Neural progenitor cell (in vitro differentiated cells): ENCODE measurements around the gene PPIL6. TPM values are rescaled to one million over a fixed set of nuclear protein-coding genes. Genes with fewer than 3 reads are reported as not detected.

Experiments used
- DNase-seq: peaks from one replicate; pipeline ENCODE4 v3.0.0-alpha.2; 2016; ENCODE audit warnings: low spot score
- H2AFZ ChIP-seq: fragments of 200-600 bp; sonication (generic); replicated peaks from 2 replicates; pipeline ENCODE4 v1.6.1; 2016; ENCODE audit warnings: antibody characterized with exemption
- H3F3A ChIP-seq: fragments of 200-600 bp; sonication (generic); 2 replicates; pipeline ENCODE4 v1.6.1; 2016; ENCODE audit warnings: antibody characterized with exemption, low read depth
- H3K27ac ChIP-seq: fragments of 200-600 bp; sonication (generic); 2 replicates; pipeline ENCODE4 v1.5.1; 2016; ENCODE audit warnings: mild to moderate bottlenecking
- H3K27me3 ChIP-seq: fragments of 200-600 bp; sonication (generic); 2 replicates; pipeline ENCODE4 v1.6.1; 2016; ENCODE audit warnings: mild to moderate bottlenecking, moderate library complexity
- H3K36me3 ChIP-seq: fragments of 200-600 bp; sonication (generic); 2 replicates; pipeline ENCODE4 v1.5.1; 2016
- H3K4me1 ChIP-seq: fragments of 200-600 bp; sonication (generic); 2 replicates; pipeline ENCODE4 v1.6.1; 2016; ENCODE audit warnings: mixed run types
- H3K4me2 ChIP-seq: fragments of 200-600 bp; sonication (generic); 2 replicates; pipeline ENCODE4 v1.6.1; 2016
- H3K4me3 ChIP-seq: fragments of 200-600 bp; sonication (generic); 2 replicates; pipeline ENCODE4 v1.5.1; 2016
- H3K79me2 ChIP-seq: fragments of 200-600 bp; sonication (generic); 2 replicates; pipeline ENCODE4 v1.6.1; 2016; ENCODE audit warnings: low read depth
- H3K9ac ChIP-seq: fragments of 200-600 bp; sonication (generic); 2 replicates; pipeline ENCODE4 v1.6.1; 2016
- H3K9me3 ChIP-seq: fragments of 200-600 bp; sonication (generic); 2 replicates; pipeline ENCODE4 v1.5.1; 2016; ENCODE audit warnings: low read depth
- H4K20me1 ChIP-seq: fragments of 200-600 bp; sonication (generic); 2 replicates; pipeline ENCODE4 v1.6.1; 2016; ENCODE audit warnings: low read depth
- H3K27ac Mint-ChIP-seq: 3 replicates; pipeline ENCODE4 v1.8.0; 2021; ENCODE audit warnings: mixed read lengths
- H3K27me3 Mint-ChIP-seq: 2 replicates; pipeline ENCODE4 v1.8.0; 2022; ENCODE audit warnings: low read depth, mild to moderate bottlenecking, inconsistent platforms, moderate library complexity, mixed read lengths; ENCODE audit not compliant: insufficient read depth
- H3K36me3 Mint-ChIP-seq: 3 replicates; pipeline ENCODE4 v1.8.0; 2021; ENCODE audit warnings: mixed read lengths
- H3K4me1 Mint-ChIP-seq: 3 replicates; pipeline ENCODE4 v1.8.0; 2021; ENCODE audit warnings: mixed read lengths
- H3K4me3 Mint-ChIP-seq: 3 replicates; pipeline ENCODE4 v1.8.0; 2021; ENCODE audit warnings: mild to moderate bottlenecking, moderate library complexity, mixed read lengths
- H3K9me3 Mint-ChIP-seq: 3 replicates; pipeline ENCODE4 v1.8.0; 2020; ENCODE audit warnings: mixed read lengths
- CTCF ChIP-seq: fragments of 200-600 bp; sonication (generic); IDR thresholded peaks from 2 replicates; pipeline ENCODE4 v1.5.1; 2017; ENCODE audit warnings: antibody characterized with exemption, mild to moderate bottlenecking
- EZH2 ChIP-seq: fragments of 200-600 bp; sonication (generic); IDR thresholded peaks from 2 replicates; pipeline ENCODE4 v1.6.1; 2017; ENCODE audit warnings: antibody characterized with exemption, mild to moderate bottlenecking, moderate library complexity
- EZH2phosphoT487 ChIP-seq: fragments of 200-600 bp; sonication (generic); IDR thresholded peaks from 2 replicates; pipeline ENCODE4 v1.6.1; 2017; ENCODE audit warnings: antibody characterized with exemption
- total RNA-seq: library from RNA; depleted of rRNA; stranded (reverse); fragments of >200 nt; gene quantifications from 2 replicates; pipeline ENCODE4 v1.2.3, GENCODE V29; 2015; ENCODE audit warnings: low replicate concordance

The PPIL6 gene
- total RNA-seq, 1 donor from 2014 or later = 7.9 TPM

GRCh38 chr6:109374326-109374892, 66.0 kb downstream of the PPIL6 start:
- no peak overlapping the region for H2AFZ ChIP-seq
- no peak overlapping the region for H3K9ac ChIP-seq
- DNase-seq = no peak
- H3K27me3 Mint-ChIP-seq = no peaks in the 10 kb centered on the region
- no peaks in the 10 kb centered on the region for H3F3A ChIP-seq
- peaks cover 8% of the 10 kb centered on the region for H3K4me1 ChIP-seq
- H4K20me1 ChIP-seq = peaks cover 26% of the 10 kb centered on the region
- no peaks in the 10 kb centered on the region for H3K9me3 Mint-ChIP-seq
- H3K4me2 ChIP-seq = no peak overlapping the region
- TF ChIP-seq EZH2 (no peak), CTCF (no peak), EZH2phosphoT487 (no peak)
- H3K9me3 ChIP-seq = no peaks in the 10 kb centered on the region
- no peaks in the 10 kb centered on the region for H3K27me3 ChIP-seq
- H3K27ac Mint-ChIP-seq = no peak overlapping the region
- no peaks in the 10 kb centered on the region for H3K36me3 ChIP-seq
- no peak overlapping the region for H3K4me3 Mint-ChIP-seq
- H3K27ac ChIP-seq = no peak overlapping the region
- H3K4me1 Mint-ChIP-seq = peaks cover 6% of the 10 kb centered on the region
- H3K79me2 ChIP-seq = peaks cover 34% of the 10 kb centered on the region
- H3K4me3 ChIP-seq = no peak overlapping the region
- peaks cover 39% of the 10 kb centered on the region for H3K36me3 Mint-ChIP-seq

- Histone ChIP-seq H3K79me2 (peaks cover 27% of the 10 kb centered on the region), H2AFZ (no peak overlapping the region), H3K4me2 (no peak overlapping the region), H3K9me3 (no peaks in the 10 kb centered on the region), H3K9ac (no peak overlapping the region), H3K36me3 (peaks cover 4% of the 10 kb centered on the region), H4K20me1 (peaks cover 19% of the 10 kb centered on the region), H3K4me3 (no peak overlapping the region), H3K4me1 (peaks cover 3% of the 10 kb centered on the region), H3F3A (no peaks in the 10 kb centered on the region), H3K27me3 (no peaks in the 10 kb centered on the region), H3K27ac (no peak overlapping the region)
- no peaks in the 10 kb centered on the region for H3K27me3 Mint-ChIP-seq
- no peak for DNase-seq
- TF ChIP-seq CTCF (no peak), EZH2 (no peak)
- peaks cover 37% of the 10 kb centered on the region for H3K36me3 Mint-ChIP-seq
- no peak overlapping the region for H3K27ac Mint-ChIP-seq
- H3K9me3 Mint-ChIP-seq = no peaks in the 10 kb centered on the region
- H3K4me3 Mint-ChIP-seq = no peak overlapping the region
- no peaks in the 10 kb centered on the region for H3K4me1 Mint-ChIP-seq
Measured at GRCh38 chr6:109373762-109374161, 66.7 kb downstream of the PPIL6 start.

- Histone ChIP-seq H3K4me1 (no peaks in the 10 kb centered on the region), H3K4me2 (no peak overlapping the region), H2AFZ (no peak overlapping the region), H4K20me1 (peaks cover 16% of the 10 kb centered on the region), H3F3A (no peaks in the 10 kb centered on the region), H3K36me3 (peaks cover 8% of the 10 kb centered on the region), H3K79me2 (peaks cover 23% of the 10 kb centered on the region), H3K4me3 (no peak overlapping the region), H3K27ac (no peak overlapping the region), H3K9me3 (no peaks in the 10 kb centered on the region), H3K27me3 (no peaks in the 10 kb centered on the region), H3K9ac (no peak overlapping the region)
- TF ChIP-seq CTCF (no peak), EZH2phosphoT487 (no peak), EZH2 (no peak)
- Mint-ChIP-seq H3K9me3 (no peaks in the 10 kb centered on the region), H3K27me3 (no peaks in the 10 kb centered on the region), H3K27ac (no peak overlapping the region), H3K4me3 (no peak overlapping the region), H3K4me1 (no peaks in the 10 kb centered on the region), H3K36me3 (peaks cover 37% of the 10 kb centered on the region)
- DNase-seq = no peak
Measured at GRCh38 chr6:109373331-109373730, 67.1 kb downstream of the PPIL6 start.
